ENCODE results near the gene KDELR3. TPM values are rescaled to one million over a fixed set of nuclear protein-coding genes. Genes with fewer than 3 reads are reported as not detected.
A peak's percentile ranks its signal among the peaks of the same experiment; 100 is the strongest.
"Not testable (repeated sequence)": the region's sequence is repeated elsewhere in the genome, so short reads cannot be mapped to it uniquely, and the experiment has no call there.

Gene KDELR3
- total and polyA plus RNA-seq, 4 experiments from 2014 or later: 0.10 to 0.24 TPM; not detected in 2

DNA sequence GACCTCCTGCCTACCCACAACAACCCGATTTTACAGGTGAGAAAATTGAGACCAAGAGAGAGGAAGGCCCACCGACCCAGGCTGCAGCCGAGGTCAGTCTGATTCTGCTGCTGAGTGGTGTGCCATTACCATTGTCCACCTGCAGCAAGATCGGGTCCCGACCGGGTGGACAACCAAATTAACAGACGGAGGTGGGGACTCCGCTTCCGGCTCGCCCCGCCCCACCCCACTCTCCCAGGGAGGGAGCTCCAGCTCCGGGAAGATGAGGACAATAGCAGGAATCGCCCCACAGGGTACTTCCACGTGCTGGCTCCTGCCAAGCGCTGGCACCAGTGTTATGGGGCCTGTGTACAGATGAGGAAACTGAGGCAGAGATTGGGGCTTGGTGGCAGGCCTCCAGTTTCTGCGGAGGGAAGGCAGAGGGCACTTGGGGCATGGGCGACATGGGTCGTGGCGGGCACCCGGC lies 425 bp upstream of the KDELR3 start:
- CTCF ChIA-PET (ENCODE audit: partially characterized antibody): no interaction called here
- intact Hi-C loops (cut with micrococcal nuclease): no loop called here

GRCh38 chr22:38468443-38469305 lies 778 bp downstream of the KDELR3 start:
- H3K27me3 ChIP-seq (ENCODE audit: insufficient read depth, low read length): peaks cover 9% of the 10 kb centered on the region
- no peak overlapping the region for H3K27ac ChIP-seq (ENCODE audit: low read depth, low read length)
- peak overlapping the region in 1 of 2 donors; percentile 38 for H3K4me3 ChIP-seq (ENCODE audit: low read length in 2 of 2)
- intact Hi-C loops (cut with micrococcal nuclease): no loop called here
- H3K9me3 ChIP-seq (ENCODE audit: control insufficient read depth in 1 of 2, low read length in 2 of 2): no peaks in the 10 kb centered on the region
- H3K36me3 ChIP-seq (ENCODE audit: insufficient read depth, low read length): no peaks in the 10 kb centered on the region
- peaks cover 5% of the 10 kb centered on the region for H3K4me1 ChIP-seq (ENCODE audit: insufficient read depth, low read length)
- H3K27me3 Mint-ChIP-seq: peaks cover 8 to 18% of the 10 kb centered on the region in 2 donors
- H3K4me1 Mint-ChIP-seq: peaks cover 2 to 11% (median 6%) of the 10 kb centered on the region in 4 donors
- peak overlapping the region in 6 of 8 donors; percentile 42 to 72 (median 65) for H3K4me3 Mint-ChIP-seq
- no peak for DNase-seq
- H3K36me3 Mint-ChIP-seq: no peaks in the 10 kb centered on the region
- ChIA-PET CTCF (ENCODE audit: partially characterized antibody) (no interaction called here), POLR2A (ENCODE audit: partially characterized antibody) (no interaction called here)
- H3K9me3 Mint-ChIP-seq: no peaks in the 10 kb centered on the region
- no peak overlapping the region for H3K27ac Mint-ChIP-seq

More for the DNA sequence above, 425 bp upstream of the KDELR3 start:
- POLR2A ChIA-PET (ENCODE audit: partially characterized antibody): no interaction called here
- no peaks in the 10 kb centered on the region for H3K36me3 ChIP-seq (ENCODE audit: insufficient read depth, low read length)
- no peaks in the 10 kb centered on the region for H3K9me3 Mint-ChIP-seq
- H3K4me3 ChIP-seq (ENCODE audit: low read length in 2 of 2): peak overlapping the region in 1 of 2 donors; percentile 38
- no peak for DNase-seq
- H3K27me3 ChIP-seq (ENCODE audit: insufficient read depth, low read length): peaks cover 9% of the 10 kb centered on the region
- H3K4me1 Mint-ChIP-seq: peaks cover 2 to 11% (median 6%) of the 10 kb centered on the region in 4 donors
- no peak overlapping the region for H3K27ac ChIP-seq (ENCODE audit: low read depth, low read length)
- H3K36me3 Mint-ChIP-seq: no peaks in the 10 kb centered on the region
- H3K4me1 ChIP-seq (ENCODE audit: insufficient read depth, low read length): peaks cover 5% of the 10 kb centered on the region
- peaks cover 10 to 24% of the 10 kb centered on the region in 2 donors for H3K27me3 Mint-ChIP-seq
- peak overlapping the region; percentile 27 to 84 (median 58) for H3K4me3 Mint-ChIP-seq
- H3K27ac Mint-ChIP-seq: peak overlapping the region in 2 of 7 donors; percentile 13 to 24
- H3K9me3 ChIP-seq (ENCODE audit: control insufficient read depth in 1 of 2, low read length in 2 of 2): no peaks in the 10 kb centered on the region

DNA sequence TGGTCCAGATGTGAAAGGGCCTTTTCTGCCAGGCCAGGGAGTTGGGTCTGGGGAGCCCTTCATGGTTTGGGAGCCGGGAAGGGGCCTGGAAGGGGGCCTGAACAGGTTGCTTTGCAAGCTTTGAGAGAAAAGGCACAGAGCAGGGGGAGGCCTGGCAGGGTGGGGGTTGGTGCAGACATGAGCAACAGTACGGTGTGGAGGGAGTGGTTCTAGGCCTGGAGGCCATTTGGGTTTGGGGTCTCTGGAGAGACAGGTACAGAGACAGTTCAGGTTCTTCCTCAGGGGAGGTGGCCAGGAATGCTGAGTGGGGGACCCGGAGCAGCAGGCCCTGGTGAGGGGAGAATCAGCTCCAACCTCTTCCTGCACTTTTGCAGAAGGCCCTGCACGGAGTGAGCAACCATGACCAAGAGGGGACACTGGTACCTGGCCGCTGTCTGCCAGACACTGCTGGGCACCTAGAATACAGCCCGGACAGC lies 1.4 kb downstream of the KDELR3 start:
- H3K27me3 Mint-ChIP-seq: peaks cover 4 to 12% of the 10 kb centered on the region in 2 donors
- peak overlapping the region in 1 of 8 donors; percentile 8 for H3K4me3 Mint-ChIP-seq
- Histone ChIP-seq H3K4me3 (ENCODE audit: low read length in 2 of 2) (no peak overlapping the region), H3K9me3 (ENCODE audit: control insufficient read depth in 1 of 2, low read length in 2 of 2) (no peaks in the 10 kb centered on the region), H3K36me3 (ENCODE audit: insufficient read depth, low read length) (no peaks in the 10 kb centered on the region), H3K27ac (ENCODE audit: low read depth, low read length) (no peak overlapping the region), H3K4me1 (ENCODE audit: insufficient read depth, low read length) (peaks cover 5% of the 10 kb centered on the region), H3K27me3 (ENCODE audit: insufficient read depth, low read length) (peaks cover 9% of the 10 kb centered on the region)
- no peaks in the 10 kb centered on the region for H3K36me3 Mint-ChIP-seq
- CTCF ChIA-PET (ENCODE audit: partially characterized antibody): no interaction called here
- intact Hi-C loops (cut with micrococcal nuclease): no loop called here
- H3K9me3 Mint-ChIP-seq: no peaks in the 10 kb centered on the region
- POLR2A ChIA-PET (ENCODE audit: partially characterized antibody): no interaction called here
- DNase-seq: no peak
- H3K27ac Mint-ChIP-seq: peak overlapping the region in 1 of 7 donors; percentile 64
- peaks cover 2 to 11% (median 6%) of the 10 kb centered on the region in 4 donors for H3K4me1 Mint-ChIP-seq

DNA sequence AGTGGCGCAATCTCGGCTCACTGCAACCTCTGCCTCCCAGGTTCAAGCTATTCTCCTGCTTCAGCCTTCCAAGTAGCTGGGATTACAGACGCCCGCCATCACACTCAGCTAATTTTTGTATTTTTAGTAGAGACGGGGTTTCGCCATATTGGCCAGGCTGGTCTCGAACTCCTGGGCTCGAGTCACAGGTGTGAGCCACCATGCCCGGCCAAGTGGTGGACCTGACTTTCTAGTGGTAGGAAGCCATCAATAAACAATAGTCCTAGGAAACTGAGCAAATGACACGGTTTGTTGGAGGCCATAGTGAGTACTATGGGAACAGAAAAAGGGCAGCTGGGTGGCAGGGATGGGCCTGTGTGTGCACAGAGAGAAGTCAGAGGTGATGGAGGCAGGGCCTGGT lies 2.3 kb downstream of the KDELR3 start:
- H3K27ac ChIP-seq (ENCODE audit: low read depth, low read length); H3K4me1 ChIP-seq (ENCODE audit: insufficient read depth, low read length); DNase-seq; H3K36me3 Mint-ChIP-seq; H3K27me3 ChIP-seq (ENCODE audit: insufficient read depth, low read length); CTCF ChIA-PET (ENCODE audit: partially characterized antibody); intact Hi-C loops (cut with micrococcal nuclease); H3K9me3 ChIP-seq (ENCODE audit: control insufficient read depth in 1 of 2, low read length in 2 of 2); H3K9me3 Mint-ChIP-seq; H3K4me3 ChIP-seq (ENCODE audit: low read length in 2 of 2); H3K36me3 ChIP-seq (ENCODE audit: insufficient read depth, low read length); POLR2A ChIA-PET (ENCODE audit: partially characterized antibody): not testable (repeated sequence)
- Mint-ChIP-seq H3K27me3 (peaks cover 4 to 12% of the 10 kb centered on the region in 2 donors), H3K4me1 (peaks cover 2 to 11% (median 6%) of the 10 kb centered on the region in 4 donors), H3K27ac (peak overlapping the region in 1 of 7 donors; percentile 7), H3K4me3 (peak overlapping the region in 1 of 8 donors; percentile 45)

- H3K27ac ChIP-seq (ENCODE audit: low read depth, low read length): no peak overlapping the region
- Mint-ChIP-seq H3K4me1 (peaks cover 2 to 11% (median 7%) of the 10 kb centered on the region in 4 donors), H3K27me3 (peaks cover 4 to 10% of the 10 kb centered on the region in 2 donors), H3K9me3 (no peaks in the 10 kb centered on the region), H3K36me3 (no peaks in the 10 kb centered on the region), H3K27ac (no peak overlapping the region), H3K4me3 (no peak overlapping the region)
- H3K4me1 ChIP-seq (ENCODE audit: insufficient read depth, low read length): peaks cover 5% of the 10 kb centered on the region
- intact Hi-C loops (cut with micrococcal nuclease): no loop called here
- no peak overlapping the region for H3K4me3 ChIP-seq (ENCODE audit: low read length in 2 of 2)
- ChIA-PET CTCF (ENCODE audit: partially characterized antibody) (no interaction called here), POLR2A (ENCODE audit: partially characterized antibody) (no interaction called here)
- H3K27me3 ChIP-seq (ENCODE audit: insufficient read depth, low read length): peaks cover 7% of the 10 kb centered on the region
- no peak for DNase-seq
- no peaks in the 10 kb centered on the region for H3K36me3 ChIP-seq (ENCODE audit: insufficient read depth, low read length)
- H3K9me3 ChIP-seq (ENCODE audit: control insufficient read depth in 1 of 2, low read length in 2 of 2): no peaks in the 10 kb centered on the region
Measured at GRCh38 chr22:38471237-38471636, 3.3 kb downstream of the KDELR3 start.

- Histone ChIP-seq H3K9me3 (ENCODE audit: control insufficient read depth in 1 of 2, low read length in 2 of 2) (no peaks in the 10 kb centered on the region), H3K4me1 (ENCODE audit: insufficient read depth, low read length) (no peaks in the 10 kb centered on the region), H3K27ac (ENCODE audit: low read depth, low read length) (no peak overlapping the region), H3K27me3 (ENCODE audit: insufficient read depth, low read length) (no peaks in the 10 kb centered on the region), H3K4me3 (ENCODE audit: low read length in 2 of 2) (no peak overlapping the region), H3K36me3 (ENCODE audit: insufficient read depth, low read length) (no peaks in the 10 kb centered on the region)
- H3K27me3 Mint-ChIP-seq: no peaks in the 10 kb centered on the region
- H3K4me1 Mint-ChIP-seq: peaks cover 0 to 2% (median 0%) of the 10 kb centered on the region in 4 donors
- H3K36me3 Mint-ChIP-seq: peaks cover 0 to 1% of the 10 kb centered on the region in 2 donors
- DNase-seq: no peak
- POLR2A ChIA-PET (ENCODE audit: partially characterized antibody): no interaction called here
- no peaks in the 10 kb centered on the region for H3K9me3 Mint-ChIP-seq
- intact Hi-C loops (cut with micrococcal nuclease): no loop called here
- H3K4me3 Mint-ChIP-seq: no peak overlapping the region
- H3K27ac Mint-ChIP-seq: no peak overlapping the region
- CTCF ChIA-PET (ENCODE audit: partially characterized antibody): no interaction called here
Measured at GRCh38 chr22:38474003-38474607, 6.2 kb downstream of the KDELR3 start.

DNA sequence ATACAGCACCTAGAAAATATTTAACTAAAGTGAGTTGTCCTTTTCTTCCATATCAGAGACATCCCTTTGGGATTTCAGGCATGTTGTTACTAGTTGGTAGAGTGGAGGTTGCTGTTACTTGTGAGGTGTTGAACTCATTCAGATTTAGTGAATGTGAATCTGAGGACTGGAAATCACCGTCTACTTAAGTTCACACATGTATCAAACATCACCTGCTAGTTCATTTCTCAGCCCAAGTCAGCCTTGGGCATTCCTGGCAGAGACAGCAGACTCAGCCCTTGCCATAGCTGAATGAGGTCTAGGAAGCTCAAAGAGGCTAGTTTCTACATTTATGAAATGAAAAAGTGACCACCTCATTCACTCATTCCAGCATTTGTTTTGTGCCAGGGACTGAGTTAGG lies 9.7 kb downstream of the KDELR3 start:
- Histone ChIP-seq H3K9me3 (ENCODE audit: control insufficient read depth in 1 of 2, low read length in 2 of 2) (no peaks in the 10 kb centered on the region), H3K4me3 (ENCODE audit: low read length in 2 of 2) (no peak overlapping the region), H3K27ac (ENCODE audit: low read depth, low read length) (no peak overlapping the region), H3K36me3 (ENCODE audit: insufficient read depth, low read length) (peaks cover 16% of the 10 kb centered on the region), H3K27me3 (ENCODE audit: insufficient read depth, low read length) (no peaks in the 10 kb centered on the region), H3K4me1 (ENCODE audit: insufficient read depth, low read length) (no peaks in the 10 kb centered on the region)
- peak overlapping the region in 1 of 7 donors; percentile 9 for H3K27ac Mint-ChIP-seq
- no peak overlapping the region for H3K4me3 Mint-ChIP-seq
- H3K27me3 Mint-ChIP-seq: no peaks in the 10 kb centered on the region
- peaks cover 16 to 18% of the 10 kb centered on the region in 2 donors for H3K36me3 Mint-ChIP-seq
- DNase-seq: no peak
- ChIA-PET CTCF (ENCODE audit: partially characterized antibody) (no interaction called here), POLR2A (ENCODE audit: partially characterized antibody) (interaction anchor here (1.3 to 1.4 kb wide), 2 partner anchors 8 to 13 kb away, joined by 3 to 4 read pairs; no protein-coding TSS in a partner anchor)
- peaks cover 0 to 9% (median 2%) of the 10 kb centered on the region in 4 donors for H3K4me1 Mint-ChIP-seq
- intact Hi-C loops (cut with micrococcal nuclease): no loop called here
- no peaks in the 10 kb centered on the region for H3K9me3 Mint-ChIP-seq
